GM23338 (cell line): ENCODE measurements around the gene MTARC2.

Experiments
- CREB1 ChIP-seq: fragments of 250-450 bp; sonication (Bioruptor Pico); IDR thresholded peaks from 2 replicates; pipeline ENCODE4 v1.5.0; 2020; ENCODE audit warnings: low read depth, mild to moderate bottlenecking, moderate library complexity
- CTCF ChIP-seq, 2 experiments: fragments of 200-600 bp in 1 of 2; sonication (generic) in 1 of 2; conservative IDR thresholded peaks; 2 replicates each; pipeline versions ENCODE4 v1.5.1 to v1.6.1; 2016 to 2017; ENCODE audit warnings: antibody characterized with exemption in 2 of 2, low read depth in 2 of 2, mild to moderate bottlenecking in 2 of 2, moderate library complexity in 1 of 2
- ETS1 ChIP-seq: IDR thresholded peaks from 2 replicates; pipeline ENCODE4 v1.6.1; 2016; ENCODE audit warnings: antibody characterized with exemption
- EZH2 ChIP-seq: fragments of 200-600 bp; sonication (generic); IDR thresholded peaks from one replicate; pipeline ENCODE4 v1.8.0; 2017; ENCODE audit warnings: antibody characterized with exemption, mild to moderate bottlenecking, low read depth; ENCODE audit not compliant: unreplicated experiment
- EZH2phosphoT487 ChIP-seq: fragments of 200-600 bp; sonication (generic); IDR thresholded peaks from one replicate; pipeline ENCODE4 v1.8.1; 2018; ENCODE audit warnings: antibody characterized with exemption; ENCODE audit not compliant: unreplicated experiment
- JUNB ChIP-seq: IDR thresholded peaks from one replicate; pipeline ENCODE4 v1.6.1; 2016; ENCODE audit warnings: antibody characterized with exemption; ENCODE audit not compliant: unreplicated experiment
- NANOG ChIP-seq: IDR thresholded peaks from 2 replicates; pipeline ENCODE4 v1.6.1; 2016; ENCODE audit warnings: antibody characterized with exemption, borderline replicate concordance
- POLR2AphosphoS5 ChIP-seq: IDR thresholded peaks from 2 replicates; pipeline ENCODE4 v1.6.1; 2016; ENCODE audit warnings: antibody characterized with exemption, low read depth
- REST ChIP-seq: IDR thresholded peaks from one replicate; pipeline ENCODE4 v1.6.1; 2018; ENCODE audit warnings: antibody characterized with exemption; ENCODE audit not compliant: unreplicated experiment
- STAT1 ChIP-seq: IDR thresholded peaks from one replicate; pipeline ENCODE4 v1.6.1; 2016; ENCODE audit warnings: antibody characterized with exemption; ENCODE audit not compliant: unreplicated experiment
- ZNF114 ChIP-seq: fragments of 250-450 bp; sonication (Bioruptor Pico); IDR thresholded peaks from 2 replicates; pipeline ENCODE4 v1.5.0; 2020; ENCODE audit warnings: mild to moderate bottlenecking, moderate library complexity
- ZNF462 ChIP-seq: fragments of 250-450 bp; sonication (Bioruptor Pico); IDR thresholded peaks from 2 replicates; pipeline ENCODE4 v1.5.0; 2020; ENCODE audit warnings: mild to moderate bottlenecking, moderate library complexity

GRCh38 chr1:220818421-220819173 lies 70.5 kb downstream of the MTARC2 start:
- TF ChIP-seq CTCF (conservative IDR thresholded peaks at IDR 0.05; ENCODE audit: low read depth in 2 of 2) (no peak), POLR2AphosphoS5 (no peak), CREB1 (CRISPR knock-in tag) (no peak), REST (no peak), EZH2 (no peak), EZH2phosphoT487 (no peak), ETS1 (no peak), ZNF114 (no peak), JUNB (no peak), STAT1 (no peak), NANOG (peak; percentile 43; the same call in 1 of the 2 replicates), ZNF462 (CRISPR knock-in tag) (no peak)
